ENCODE measurements around the gene SP5.

DNA sequence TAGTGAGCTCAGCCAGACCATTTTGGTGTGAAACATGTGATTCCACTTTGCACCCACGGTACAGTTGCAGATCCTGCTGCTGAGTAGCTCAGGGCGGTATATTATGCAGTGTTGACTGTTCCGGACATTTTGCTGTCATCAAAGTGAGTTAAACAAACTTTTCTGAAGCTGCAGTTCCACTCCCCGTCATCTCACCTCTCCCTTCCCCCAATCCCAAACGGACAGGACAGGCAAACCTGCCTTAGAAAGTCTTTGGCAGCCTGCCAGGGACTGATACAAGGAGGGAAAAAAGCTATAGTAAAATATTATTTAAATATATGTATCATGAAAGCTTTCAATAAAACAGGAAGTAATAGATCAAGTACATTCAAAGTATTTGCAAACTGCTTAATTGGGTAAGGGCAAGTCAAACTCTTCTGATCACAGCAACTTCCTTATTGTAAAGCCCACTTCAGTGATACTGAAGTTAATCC is 35.5 kb upstream of the SP5 start:
- TF ChIP-seq CTCF (IDR thresholded peaks at IDR 0.05; ENCODE audit: insufficient read depth, low read depth, low read length), result no peak
- TF ChIP-seq EZH2 (IDR thresholded peaks at IDR 0.05; ENCODE audit: insufficient read depth, low read length), result no peak
